ENCODE measurements around the gene CTNNAL1. TPM values are rescaled to one million over a fixed set of nuclear protein-coding genes. Genes with fewer than 3 reads are reported as not detected.

The CTNNAL1 gene
- polyA plus RNA-seq, 1 donor (not counting 4 experiments of a cell fraction or from before 2014, with no cell fraction given) = 112 TPM

- no peak overlapping the region for H3K9ac ChIP-seq (ENCODE audit: control insufficient read depth, extremely low read depth, insufficient read depth, low read length)
- H3K4me2 ChIP-seq (ENCODE audit: control insufficient read depth, extremely low read depth, insufficient read depth, low read depth, low read length) = no peak overlapping the region
- no peaks in the 10 kb centered on the region for H3K9me3 ChIP-seq (ENCODE audit: control insufficient read depth, low read depth, low read length)
- H3K27ac ChIP-seq (ENCODE audit: control insufficient read depth, insufficient read depth, low read length) = no peak overlapping the region
- H2AFZ ChIP-seq (ENCODE audit: control insufficient read depth, low read length) = no peak overlapping the region
- no peaks in the 10 kb centered on the region for H3K27me3 ChIP-seq (ENCODE audit: control insufficient read depth, extremely low read depth, insufficient read depth, low read length)
- peaks cover 13 to 21% of the 10 kb centered on the region in 2 experiments for H3K36me3 ChIP-seq (ENCODE audit: control insufficient read depth in 2 of 2, extremely low read depth in 1 of 2, insufficient read depth in 2 of 2, low read length in 2 of 2)
- H3K4me1 ChIP-seq (ENCODE audit: control insufficient read depth, extremely low read depth, insufficient read depth, low read length) = no peaks in the 10 kb centered on the region
- H4K20me1 ChIP-seq (ENCODE audit: control insufficient read depth, extremely low read depth, insufficient read depth, low read length) = no peaks in the 10 kb centered on the region
- H3K79me2 ChIP-seq (ENCODE audit: control insufficient read depth, insufficient read depth, low read length) = no peaks in the 10 kb centered on the region
- peak; percentile 23 for FAIRE-seq
- TF ChIP-seq, protein P1, sequence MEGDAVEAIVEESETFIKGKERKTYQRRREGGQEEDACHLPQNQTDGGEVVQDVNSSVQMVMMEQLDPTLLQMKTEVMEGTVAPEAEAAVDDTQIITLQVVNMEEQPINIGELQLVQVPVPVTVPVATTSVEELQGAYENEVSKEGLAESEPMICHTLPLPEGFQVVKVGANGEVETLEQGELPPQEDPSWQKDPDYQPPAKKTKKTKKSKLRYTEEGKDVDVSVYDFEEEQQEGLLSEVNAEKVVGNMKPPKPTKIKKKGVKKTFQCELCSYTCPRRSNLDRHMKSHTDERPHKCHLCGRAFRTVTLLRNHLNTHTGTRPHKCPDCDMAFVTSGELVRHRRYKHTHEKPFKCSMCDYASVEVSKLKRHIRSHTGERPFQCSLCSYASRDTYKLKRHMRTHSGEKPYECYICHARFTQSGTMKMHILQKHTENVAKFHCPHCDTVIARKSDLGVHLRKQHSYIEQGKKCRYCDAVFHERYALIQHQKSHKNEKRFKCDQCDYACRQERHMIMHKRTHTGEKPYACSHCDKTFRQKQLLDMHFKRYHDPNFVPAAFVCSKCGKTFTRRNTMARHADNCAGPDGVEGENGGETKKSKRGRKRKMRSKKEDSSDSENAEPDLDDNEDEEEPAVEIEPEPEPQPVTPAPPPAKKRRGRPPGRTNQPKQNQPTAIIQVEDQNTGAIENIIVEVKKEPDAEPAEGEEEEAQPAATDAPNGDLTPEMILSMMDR (optimal IDR thresholded peaks at IDR 0.05 in 1 of 3, IDR thresholded peaks at IDR 0.05 in 1 of 3, conservative IDR thresholded peaks at IDR 0.05 in 1 of 3; ENCODE audit: extremely low read depth in 1 of 3, insufficient read depth in 2 of 3, low read length in 3 of 3) = no peak
- TF ChIP-seq EZH2 (IDR thresholded peaks at IDR 0.05; ENCODE audit: low read length) = no peak
- DNase-seq (ENCODE audit: low read depth, low spot score) = no peak
- dilution Hi-C loops (cut with MboI; ENCODE audit: extremely low pct_ligation_motif_present, low sequenced_read_pairs) = no loop called here
- no peaks in the 10 kb centered on the region for H3K9me1 ChIP-seq (ENCODE audit: control insufficient read depth, extremely low read depth, insufficient read depth, low read length)
- no peak overlapping the region for H3K4me3 ChIP-seq (ENCODE audit: control insufficient read depth in 2 of 3, extremely low read depth in 1 of 3, insufficient read depth in 2 of 3, low read depth in 1 of 3, low read length in 3 of 3)
Observed at GRCh38 chr9:108919517-108919916, 93.8 kb downstream of the CTNNAL1 start.

DNA sequence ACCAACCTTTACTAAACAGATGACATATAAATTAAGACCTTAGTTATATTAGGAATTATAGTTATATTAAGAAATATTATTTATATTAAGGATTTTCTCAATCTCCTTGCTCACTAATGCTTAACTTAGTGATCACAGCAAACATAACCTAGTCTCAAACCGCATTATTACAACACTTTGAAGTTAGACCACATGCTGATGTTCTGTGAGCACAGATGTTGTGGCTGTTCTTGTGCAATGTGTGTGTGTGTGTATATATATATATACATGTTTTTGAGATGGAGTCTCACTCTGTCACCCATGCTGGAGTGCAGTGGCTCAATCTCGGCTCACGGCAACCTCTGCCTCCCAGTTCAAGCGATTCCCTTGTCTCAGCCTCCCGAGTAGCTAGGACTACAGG lies 99.9 kb downstream of the CTNNAL1 start:
- dilution Hi-C loops (cut with MboI; ENCODE audit: extremely low pct_ligation_motif_present, low sequenced_read_pairs) = no loop called here
- TF ChIP-seq, protein P1 (optimal IDR thresholded peaks at IDR 0.05 in 1 of 3, IDR thresholded peaks at IDR 0.05 in 1 of 3, conservative IDR thresholded peaks at IDR 0.05 in 1 of 3; ENCODE audit: extremely low read depth in 1 of 3, insufficient read depth in 2 of 3, low read length in 3 of 3) = no peak
- no peak for TF ChIP-seq EZH2 (IDR thresholded peaks at IDR 0.05; ENCODE audit: low read length)
- FAIRE-seq (peak; percentile 32), DNase-seq (ENCODE audit: low read depth, low spot score) (no peak)
- no peak overlapping the region for H2AFZ ChIP-seq (ENCODE audit: control insufficient read depth, low read length)
- H3K4me2 ChIP-seq (ENCODE audit: control insufficient read depth, extremely low read depth, insufficient read depth, low read depth, low read length) = no peak overlapping the region
- peaks cover 25 to 33% of the 10 kb centered on the region in 2 experiments for H3K36me3 ChIP-seq (ENCODE audit: control insufficient read depth in 2 of 2, extremely low read depth in 1 of 2, insufficient read depth in 2 of 2, low read length in 2 of 2)
- H3K4me3 ChIP-seq (ENCODE audit: control insufficient read depth in 2 of 3, extremely low read depth in 1 of 3, insufficient read depth in 2 of 3, low read depth in 1 of 3, low read length in 3 of 3) = no peak overlapping the region
- no peak overlapping the region for H3K27ac ChIP-seq (ENCODE audit: control insufficient read depth, insufficient read depth, low read length)
- H3K9me1 ChIP-seq (ENCODE audit: control insufficient read depth, extremely low read depth, insufficient read depth, low read length) = no peaks in the 10 kb centered on the region
- H3K9me3 ChIP-seq (ENCODE audit: control insufficient read depth, low read depth, low read length) = no peaks in the 10 kb centered on the region
- no peaks in the 10 kb centered on the region for H3K79me2 ChIP-seq (ENCODE audit: control insufficient read depth, insufficient read depth, low read length)
- H3K4me1 ChIP-seq (ENCODE audit: control insufficient read depth, extremely low read depth, insufficient read depth, low read length) = no peaks in the 10 kb centered on the region
- no peaks in the 10 kb centered on the region for H4K20me1 ChIP-seq (ENCODE audit: control insufficient read depth, extremely low read depth, insufficient read depth, low read length)
- no peaks in the 10 kb centered on the region for H3K27me3 ChIP-seq (ENCODE audit: control insufficient read depth, extremely low read depth, insufficient read depth, low read length)
- no peak overlapping the region for H3K9ac ChIP-seq (ENCODE audit: control insufficient read depth, extremely low read depth, insufficient read depth, low read length)
